Right hindlimb (tissue), 1 donor: ENCODE data around the gene GTSE1.

Experiments used
- DNase-seq: peaks from one replicate; pipeline ENCODE4 v3.0.0-alpha.2; 2018

Gene GTSE1

GRCh38 chr22:46354176-46354992 is 57.7 kb downstream of the GTSE1 start:
- no peak for DNase-seq

GRCh38 chr22:46354993-46355305 is 58.3 kb downstream of the GTSE1 start:
- no peak for DNase-seq

- peak; percentile 78 for DNase-seq
These were observed 58.8 kb downstream of the GTSE1 start for GRCh38 chr22:46355369-46355995.

- peak; percentile 52 for DNase-seq
These were observed 59.4 kb downstream of the GTSE1 start for GRCh38 chr22:46355996-46356471.

- no peak for DNase-seq
These were observed 60.1 kb downstream of the GTSE1 start for GRCh38 chr22:46356496-46357480.

- DNase-seq = no peak
These were observed 61.2 kb downstream of the GTSE1 start for GRCh38 chr22:46357711-46358520.

- DNase-seq = no peak
These were observed 62.1 kb downstream of the GTSE1 start for GRCh38 chr22:46358766-46359165.

GRCh38 chr22:46359362-46359761 is 62.7 kb downstream of the GTSE1 start:
- no peak for DNase-seq

- DNase-seq = no peak
These were observed 63.4 kb downstream of the GTSE1 start for GRCh38 chr22:46360097-46360496.

GRCh38 chr22:46360891-46361290 is 64.2 kb downstream of the GTSE1 start:
- no peak for DNase-seq

GRCh38 chr22:46361826-46362202 is 65.1 kb downstream of the GTSE1 start:
- DNase-seq = no peak

GRCh38 chr22:46362203-46362933 is 65.7 kb downstream of the GTSE1 start:
- DNase-seq = no peak

- no peak for DNase-seq
These were observed 66.4 kb downstream of the GTSE1 start for GRCh38 chr22:46362934-46363515.

GRCh38 chr22:46363611-46364321 is 67.1 kb downstream of the GTSE1 start:
- DNase-seq = no peak

GRCh38 chr22:46364341-46365165 is 67.9 kb downstream of the GTSE1 start:
- no peak for DNase-seq

- DNase-seq = no peak
These were observed 68.5 kb downstream of the GTSE1 start for GRCh38 chr22:46365166-46365624.

GRCh38 chr22:46366327-46366731 is 69.7 kb downstream of the GTSE1 start:
- no peak for DNase-seq

GRCh38 chr22:46366801-46367706 is 70.4 kb downstream of the GTSE1 start:
- no peak for DNase-seq
